Measurements from ENCODE around the gene SPATA2.
"Not testable (repeated sequence)": the region's sequence is repeated elsewhere in the genome, so short reads cannot be mapped to it uniquely, and the experiment has no call there.

Gene SPATA2, protein sequence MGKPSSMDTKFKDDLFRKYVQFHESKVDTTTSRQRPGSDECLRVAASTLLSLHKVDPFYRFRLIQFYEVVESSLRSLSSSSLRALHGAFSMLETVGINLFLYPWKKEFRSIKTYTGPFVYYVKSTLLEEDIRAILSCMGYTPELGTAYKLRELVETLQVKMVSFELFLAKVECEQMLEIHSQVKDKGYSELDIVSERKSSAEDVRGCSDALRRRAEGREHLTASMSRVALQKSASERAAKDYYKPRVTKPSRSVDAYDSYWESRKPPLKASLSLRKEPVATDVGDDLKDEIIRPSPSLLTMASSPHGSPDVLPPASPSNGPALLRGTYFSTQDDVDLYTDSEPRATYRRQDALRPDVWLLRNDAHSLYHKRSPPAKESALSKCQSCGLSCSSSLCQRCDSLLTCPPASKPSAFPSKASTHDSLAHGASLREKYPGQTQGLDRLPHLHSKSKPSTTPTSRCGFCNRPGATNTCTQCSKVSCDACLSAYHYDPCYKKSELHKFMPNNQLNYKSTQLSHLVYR

GRCh38 chr20:49915380-49916145, at the start of gene SPATA2:
Gene SPATA2 (minus strand): TSS chr20:49915529. CDS start chr20:49908490, 7,039 bp downstream.
- H3K27ac ChIP-seq: peak within 1 kb of the TSS; percentile 98
- H3K4me3 ChIP-seq (ENCODE audit: low read depth in 1 of 2, low read length in 1 of 2): peak within 1 kb of the TSS; percentile 95 to 97
- peaks cover under 1% of the 10 kb centered on the region for H3K36me3 ChIP-seq
- TF ChIP-seq CTCF (IDR thresholded peaks at IDR 0.05): no peak
- peaks cover 24 to 34% of the 10 kb centered on the region in 2 experiments for H3K4me1 ChIP-seq (ENCODE audit: control insufficient read depth in 1 of 2, insufficient read depth in 1 of 2, low read depth in 1 of 2, low read length in 1 of 2)
- H3K9me3 ChIP-seq: no peaks in the 10 kb centered on the region
- H3K27me3 ChIP-seq: no peaks in the 10 kb centered on the region

DNA sequence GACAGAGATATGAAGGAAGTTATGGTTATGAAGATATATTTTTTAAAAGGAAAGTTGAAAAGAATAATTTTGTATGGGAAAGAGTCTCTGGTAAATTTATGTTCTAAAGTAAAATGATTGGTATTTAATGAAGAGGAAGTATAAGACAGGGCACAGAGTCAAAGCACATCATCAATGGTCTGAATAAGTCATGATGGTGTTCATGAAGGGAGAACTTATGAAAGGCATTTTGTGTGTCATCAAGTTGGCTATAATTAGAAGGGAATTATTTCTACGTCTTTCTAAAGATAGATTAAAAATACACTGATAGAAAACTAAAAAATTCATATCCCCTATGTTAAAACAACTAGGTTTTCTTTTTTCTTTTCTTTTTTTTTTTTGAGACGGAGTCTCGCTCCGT, 46.1 kb upstream of the SPATA2 start:
- H3K36me3 ChIP-seq: peaks cover 55% of the 10 kb centered on the region
- no peak overlapping the region for H3K4me3 ChIP-seq (ENCODE audit: low read depth in 1 of 2, low read length in 1 of 2)
- H3K27me3 ChIP-seq: no peaks in the 10 kb centered on the region
- no peak overlapping the region for H3K27ac ChIP-seq
- H3K4me1 ChIP-seq (ENCODE audit: control insufficient read depth in 1 of 2, insufficient read depth in 1 of 2, low read depth in 1 of 2, low read length in 1 of 2): peaks cover 13 to 14% of the 10 kb centered on the region in 2 experiments
- no peak for TF ChIP-seq CTCF (IDR thresholded peaks at IDR 0.05)
- no peaks in the 10 kb centered on the region for H3K9me3 ChIP-seq

DNA sequence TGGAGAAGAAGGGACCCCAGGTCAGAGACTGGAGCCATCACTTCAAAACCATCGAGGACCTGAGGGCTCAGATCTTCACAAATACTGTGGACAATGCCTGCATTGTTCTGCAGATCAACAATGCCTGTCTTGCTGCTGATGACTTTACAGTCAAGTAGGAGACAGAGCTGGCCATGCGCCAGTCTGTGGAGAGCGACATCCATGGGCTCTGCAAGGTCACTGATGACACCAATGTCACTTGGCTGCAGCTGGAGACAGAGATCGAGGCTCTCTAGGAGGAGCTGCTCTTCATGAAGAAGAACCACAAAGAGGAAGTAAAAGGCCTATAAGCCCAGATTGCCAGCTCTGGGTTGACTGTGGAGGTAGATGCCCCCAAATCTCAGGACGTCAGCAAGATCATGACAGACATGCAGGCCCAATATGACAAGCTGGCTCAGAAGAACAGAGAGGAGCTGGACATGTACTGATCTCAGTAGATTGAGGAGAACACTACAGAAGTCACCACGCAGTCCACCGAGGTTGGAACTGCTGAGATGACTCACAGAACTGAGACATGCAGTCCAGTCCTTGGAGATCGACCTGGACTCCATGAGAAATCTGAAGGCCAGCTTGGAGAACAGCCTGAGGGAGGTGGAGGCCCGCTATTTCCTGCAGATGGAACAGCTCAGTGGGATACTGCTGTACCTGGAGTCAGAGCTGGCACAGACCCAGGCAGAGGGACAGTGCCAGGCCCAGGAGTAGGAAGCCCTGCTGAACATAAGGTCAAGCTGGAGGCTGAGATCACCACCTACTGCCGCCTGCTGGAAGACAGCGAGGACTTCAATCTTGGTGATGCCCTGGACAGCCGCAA, 42.0 kb upstream of the SPATA2 start:
- not testable (repeated sequence) for H3K27ac ChIP-seq
- peaks cover 74% of the 10 kb centered on the region for H3K36me3 ChIP-seq

DNA sequence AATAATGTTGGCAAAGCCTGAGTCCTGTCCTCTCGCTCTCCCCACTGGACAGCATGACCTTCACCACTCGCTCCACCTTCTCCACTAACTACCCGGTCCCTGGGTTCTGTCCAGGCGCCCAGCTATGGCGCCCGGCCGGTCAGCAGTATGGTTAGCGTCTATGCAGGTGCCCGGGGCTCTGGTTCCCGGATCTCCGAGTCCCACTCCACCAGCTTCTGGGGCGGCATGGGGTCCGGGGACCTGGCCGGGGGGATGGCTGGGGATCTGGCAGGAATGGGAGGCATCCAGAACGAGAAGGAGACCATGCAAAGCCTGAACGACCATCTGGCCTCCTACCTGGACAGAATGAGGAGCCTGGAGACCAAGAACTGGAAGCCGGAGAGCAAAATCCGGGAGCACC, 41.4 kb upstream of the SPATA2 start:
- Histone ChIP-seq H3K4me1 (ENCODE audit: control insufficient read depth in 1 of 2, insufficient read depth in 1 of 2, low read depth in 1 of 2, low read length in 1 of 2) (no peaks in the 10 kb centered on the region), H3K9me3 (no peaks in the 10 kb centered on the region), H3K36me3 (peaks cover 80% of the 10 kb centered on the region), H3K27ac (no peak overlapping the region), H3K27me3 (no peaks in the 10 kb centered on the region), H3K4me3 (ENCODE audit: low read depth in 1 of 2, low read length in 1 of 2) (no peak overlapping the region)
- TF ChIP-seq CTCF (IDR thresholded peaks at IDR 0.05): no peak

More for the DNA sequence above, 42.0 kb upstream of the SPATA2 start:
- not testable (repeated sequence) for H3K27me3 ChIP-seq; H3K4me1 ChIP-seq (ENCODE audit: control insufficient read depth in 1 of 2, insufficient read depth in 1 of 2, low read depth in 1 of 2, low read length in 1 of 2); H3K4me3 ChIP-seq (ENCODE audit: low read depth in 1 of 2, low read length in 1 of 2); H3K9me3 ChIP-seq

- not testable (repeated sequence) for H3K27me3 ChIP-seq; H3K27ac ChIP-seq; H3K9me3 ChIP-seq; H3K4me1 ChIP-seq (ENCODE audit: control insufficient read depth in 1 of 2, insufficient read depth in 1 of 2, low read depth in 1 of 2, low read length in 1 of 2); H3K4me3 ChIP-seq (ENCODE audit: low read depth in 1 of 2, low read length in 1 of 2)
- peaks cover 88% of the 10 kb centered on the region for H3K36me3 ChIP-seq
These were observed 40.6 kb upstream of the SPATA2 start for GRCh38 chr20:49955830-49956396.

- peaks cover 96% of the 10 kb centered on the region for H3K36me3 ChIP-seq
- H3K4me3 ChIP-seq (ENCODE audit: low read depth in 1 of 2, low read length in 1 of 2): no peak overlapping the region
- H3K27ac ChIP-seq: no peak overlapping the region
- H3K4me1 ChIP-seq (ENCODE audit: control insufficient read depth in 1 of 2, insufficient read depth in 1 of 2, low read depth in 1 of 2, low read length in 1 of 2): no peaks in the 10 kb centered on the region
- no peak for TF ChIP-seq CTCF (IDR thresholded peaks at IDR 0.05)
- no peaks in the 10 kb centered on the region for H3K9me3 ChIP-seq
- H3K27me3 ChIP-seq: no peaks in the 10 kb centered on the region
These were observed 39.8 kb upstream of the SPATA2 start for GRCh38 chr20:49955167-49955566.

Data from neutrophil (primary cell).